Inferior parietal cortex (tissue), 1 donor: Measurements from ENCODE around the gene SMARCA2.

Source experiments
- DNase-seq: peaks from one replicate; pipeline ENCODE4 v3.0.0-alpha.2; 2016; ENCODE audit errors: extremely low spot score

SMARCA2 gene

DNA sequence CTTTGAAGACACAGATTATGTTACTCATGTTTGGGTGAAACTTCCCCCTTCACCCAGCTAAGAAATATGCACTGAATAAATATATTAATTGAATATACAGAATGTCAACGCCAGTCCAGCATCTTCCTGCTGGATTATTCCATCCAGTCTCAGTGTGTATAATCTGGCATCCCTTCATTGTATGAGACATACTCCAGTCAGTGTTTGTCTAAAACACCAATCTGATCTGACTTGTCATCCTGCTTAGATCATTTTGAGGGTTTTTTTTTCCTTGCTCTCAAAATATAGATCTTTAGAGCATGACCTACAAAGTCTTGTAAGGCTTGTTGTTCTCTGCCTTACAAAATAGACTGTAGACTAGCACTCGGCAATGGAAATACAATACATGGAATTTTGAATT, 195.1 kb downstream of the SMARCA2 start:
- no peak for DNase-seq

DNA sequence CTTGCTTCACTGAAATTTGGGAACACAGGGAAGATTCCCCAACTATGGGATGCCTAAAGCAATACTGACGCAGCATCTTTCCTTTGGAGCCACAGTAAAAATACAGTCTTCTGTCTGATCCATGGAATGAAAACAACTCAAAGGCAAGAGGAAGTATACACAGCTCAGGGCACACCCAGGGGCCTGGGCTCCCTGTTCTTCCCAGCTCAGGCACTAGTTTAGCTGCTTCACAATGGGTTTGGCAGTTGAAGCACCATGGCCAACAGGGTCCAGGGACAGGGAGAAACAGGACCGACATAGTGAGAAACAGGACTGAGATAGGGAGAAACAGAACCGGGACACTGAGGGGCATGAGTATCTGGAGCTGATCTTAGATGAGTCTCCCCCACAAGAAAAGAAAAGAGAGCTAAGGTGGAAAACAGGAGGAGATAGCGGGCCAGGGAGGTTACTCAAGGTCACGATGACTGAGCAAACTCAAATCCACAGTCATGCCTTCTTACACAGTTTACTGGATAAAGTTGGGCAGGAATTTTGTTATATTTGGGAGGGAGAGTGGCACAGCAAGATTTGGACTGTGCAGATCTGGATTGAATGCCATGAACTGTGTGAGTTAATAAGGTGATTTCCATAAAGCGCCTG, 198.8 kb downstream of the SMARCA2 start:
- no peak for DNase-seq

DNA sequence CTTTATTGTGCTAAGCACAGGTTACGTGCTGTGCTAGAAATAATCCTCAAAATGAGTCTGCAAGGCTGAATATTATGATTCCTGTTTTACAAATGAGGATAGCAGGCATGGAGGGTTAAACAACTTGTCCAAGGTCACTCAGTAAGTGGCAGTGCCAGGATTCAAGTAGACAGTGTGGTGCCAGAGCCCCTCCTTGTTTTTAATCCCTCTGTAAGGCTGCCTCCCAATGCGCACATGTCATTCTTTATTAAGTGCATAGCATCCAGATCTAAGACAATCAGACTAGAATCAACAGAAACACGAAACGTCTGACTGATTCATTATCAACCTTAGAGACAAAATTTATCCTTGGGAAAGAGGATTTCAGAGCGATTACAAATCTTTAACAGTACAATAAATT, 199.6 kb downstream of the SMARCA2 start:
- no peak for DNase-seq

DNA sequence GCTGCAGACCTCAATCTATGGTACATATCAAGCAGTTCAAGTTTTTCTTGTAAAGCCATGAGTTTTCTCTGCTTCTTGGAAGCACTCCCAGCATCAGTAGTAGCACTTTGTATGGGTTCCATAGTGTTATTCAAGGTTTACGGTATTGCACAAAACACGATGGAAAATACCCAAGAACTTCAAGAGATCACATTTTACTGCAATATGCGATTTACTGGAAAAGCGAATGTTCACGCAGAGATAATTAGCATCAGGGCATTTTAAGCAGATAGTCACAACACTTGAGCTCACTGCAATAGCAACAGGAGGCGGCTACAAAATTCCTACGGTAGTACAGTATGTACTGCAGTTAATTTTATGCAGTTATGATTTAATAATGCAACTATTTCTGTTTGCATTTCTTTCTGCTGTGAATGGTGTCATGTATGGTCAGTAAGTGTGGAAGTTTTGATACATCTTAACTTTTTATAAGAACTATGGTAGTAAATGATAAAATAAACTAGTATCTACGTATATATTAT, 200.8 kb downstream of the SMARCA2 start:
- DNase-seq: no peak

DNA sequence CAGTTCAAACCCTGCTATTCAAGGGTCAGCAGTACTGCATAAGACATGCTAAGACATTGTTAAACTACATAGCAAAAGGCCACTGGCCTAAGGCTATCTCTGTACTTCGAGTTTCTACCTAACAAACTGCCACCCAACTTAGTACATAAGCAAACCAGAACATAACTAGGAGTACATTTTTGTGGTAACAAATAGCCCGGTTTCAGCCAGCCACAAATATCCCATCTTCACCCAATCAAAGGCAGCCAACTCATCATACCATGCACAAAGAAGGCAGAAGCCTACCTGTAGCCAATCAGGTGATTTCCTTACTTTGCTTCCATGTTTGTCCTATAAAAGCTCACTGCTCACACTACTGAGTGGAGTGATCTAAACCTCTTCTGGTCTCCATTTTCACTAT, 201.4 kb downstream of the SMARCA2 start:
- no peak for DNase-seq

DNA sequence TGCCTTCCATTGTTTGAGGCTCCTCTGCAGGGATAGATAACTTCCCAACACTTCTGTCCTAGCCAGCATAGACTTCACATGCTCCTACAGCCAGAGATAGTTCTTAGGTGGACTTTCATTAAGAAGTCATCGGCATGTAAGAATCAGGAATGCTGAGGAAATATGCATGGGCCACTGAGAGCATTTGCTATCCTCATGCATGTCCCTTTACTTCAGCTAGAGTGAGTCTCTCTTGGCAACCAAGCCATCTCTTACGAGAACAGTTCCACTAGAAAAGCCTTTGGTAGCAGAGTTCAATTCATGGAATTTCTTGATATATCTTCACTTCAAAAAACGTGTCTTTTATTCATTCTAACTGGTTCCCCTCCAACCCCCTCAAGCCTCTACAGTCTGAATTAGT, 202.4 kb downstream of the SMARCA2 start:
- DNase-seq: no peak

DNA sequence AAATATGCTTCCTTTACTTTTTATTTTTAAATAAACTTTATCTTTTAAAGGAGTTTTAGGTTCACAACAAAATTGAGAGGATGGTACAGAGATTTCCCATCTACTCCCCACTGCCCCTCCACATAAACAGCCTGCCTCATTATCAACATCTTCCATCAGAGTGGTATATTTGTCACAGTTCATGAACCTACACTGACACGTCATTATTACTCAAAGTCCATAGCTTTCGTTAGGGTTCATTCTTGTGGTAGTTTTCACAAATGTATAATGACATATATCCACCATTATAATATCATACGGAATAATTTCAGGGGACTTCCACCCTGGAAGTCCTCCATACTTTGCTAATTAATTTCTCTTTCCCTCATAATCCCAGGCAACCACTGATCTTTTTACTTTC, 204.9 kb downstream of the SMARCA2 start:
- DNase-seq: no peak

DNA sequence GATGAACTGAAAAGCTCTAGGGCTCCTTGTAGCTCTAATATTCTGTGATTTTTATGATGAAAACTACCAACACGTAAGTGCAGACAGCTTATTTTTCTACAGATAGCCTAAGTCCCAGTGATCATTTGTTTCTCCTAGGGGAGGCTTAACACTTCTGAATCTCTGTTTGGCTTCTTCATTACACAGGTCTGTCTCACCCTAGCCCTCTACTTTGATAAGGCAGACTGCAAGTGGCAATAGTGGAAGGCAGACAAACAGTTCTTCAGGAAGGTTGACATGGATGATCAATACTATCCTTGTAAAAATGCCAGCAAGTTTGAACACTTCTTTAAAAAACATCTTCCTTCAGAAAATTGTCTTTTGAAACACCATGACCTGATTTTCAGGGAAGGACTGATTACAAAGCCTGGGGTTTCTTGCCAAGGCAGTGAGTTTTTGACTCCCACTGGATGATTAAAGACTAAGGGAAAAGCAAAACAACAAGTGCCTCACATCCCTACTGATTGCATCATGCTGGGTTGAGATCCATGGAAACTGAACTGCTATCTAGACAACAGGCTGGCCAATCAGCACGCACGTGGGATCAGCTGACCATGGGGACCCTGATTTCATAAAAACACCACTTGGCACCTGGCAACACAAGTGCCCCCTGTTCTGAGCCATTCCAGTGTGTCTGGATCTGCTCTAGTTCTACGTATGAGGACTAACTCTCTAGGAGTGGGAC, 212.2 kb downstream of the SMARCA2 start:
- DNase-seq: no peak

DNA sequence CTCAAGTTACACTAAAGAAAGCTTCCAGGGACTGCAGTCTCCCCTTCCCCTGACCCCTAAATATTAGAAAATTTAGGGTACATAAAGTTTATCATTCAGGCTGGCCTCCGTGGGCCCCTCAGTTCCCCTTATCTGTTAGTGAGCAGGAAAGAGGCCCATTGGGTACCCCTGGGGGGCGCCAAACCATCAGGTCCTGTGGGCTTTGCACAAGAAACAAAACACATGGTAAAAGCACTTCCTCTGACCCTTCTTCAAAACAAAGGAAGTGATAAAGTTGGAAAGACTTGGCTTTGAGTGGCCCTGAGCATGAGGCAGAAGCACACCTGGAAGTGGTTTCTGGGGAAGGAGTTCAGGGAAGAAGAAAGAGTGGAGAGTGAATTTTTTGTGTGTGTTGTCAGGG, 213.0 kb downstream of the SMARCA2 start:
- peak; percentile 44 for DNase-seq

DNA sequence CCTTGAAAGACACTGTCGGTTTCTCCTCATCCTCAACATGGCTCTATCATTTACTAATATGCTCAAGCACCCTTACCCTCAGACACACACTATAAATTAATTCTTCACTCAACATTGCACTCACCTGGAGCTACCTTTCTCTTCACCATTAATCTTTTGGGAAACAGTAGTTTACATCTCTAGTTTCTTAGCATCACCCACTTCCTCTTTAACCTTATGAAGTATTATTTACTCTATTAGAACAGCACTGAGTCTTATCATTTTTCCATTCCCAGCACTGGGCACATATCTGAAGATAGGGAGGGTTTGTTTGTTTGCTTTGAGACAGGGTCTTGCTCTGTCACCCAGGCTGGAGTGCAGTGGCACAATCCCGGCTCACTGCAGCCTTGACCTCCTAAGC, 213.5 kb downstream of the SMARCA2 start:
- no peak for DNase-seq

DNA sequence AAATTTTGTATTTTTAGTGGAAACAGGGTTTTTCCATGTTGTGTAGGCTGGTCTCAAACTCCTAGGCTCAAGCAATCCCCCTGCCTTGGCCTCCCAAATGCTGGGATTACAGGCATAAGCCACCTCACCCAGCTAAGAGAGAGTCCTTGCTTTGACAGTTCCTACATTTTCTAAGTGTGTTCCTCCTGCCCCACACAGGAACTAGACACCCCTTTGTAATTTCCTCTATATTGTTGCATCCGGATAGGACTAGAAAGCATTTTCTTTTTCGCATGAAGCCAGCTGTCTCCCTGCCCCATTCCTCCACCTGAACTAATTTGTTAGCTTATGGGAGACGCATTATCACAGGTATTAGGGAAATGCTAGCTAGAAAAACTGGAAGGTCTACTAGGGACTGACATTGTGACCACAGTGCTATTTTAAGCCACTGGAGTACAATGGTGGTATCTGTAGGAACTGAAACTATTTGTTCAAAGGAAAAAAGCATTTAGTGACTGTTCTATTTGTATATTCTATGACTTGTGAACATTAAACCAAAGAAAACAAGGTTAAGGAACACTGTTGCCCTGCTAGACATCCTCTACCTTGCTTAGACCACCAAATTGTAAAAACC, 214.1 kb downstream of the SMARCA2 start:
- DNase-seq: no peak

DNA sequence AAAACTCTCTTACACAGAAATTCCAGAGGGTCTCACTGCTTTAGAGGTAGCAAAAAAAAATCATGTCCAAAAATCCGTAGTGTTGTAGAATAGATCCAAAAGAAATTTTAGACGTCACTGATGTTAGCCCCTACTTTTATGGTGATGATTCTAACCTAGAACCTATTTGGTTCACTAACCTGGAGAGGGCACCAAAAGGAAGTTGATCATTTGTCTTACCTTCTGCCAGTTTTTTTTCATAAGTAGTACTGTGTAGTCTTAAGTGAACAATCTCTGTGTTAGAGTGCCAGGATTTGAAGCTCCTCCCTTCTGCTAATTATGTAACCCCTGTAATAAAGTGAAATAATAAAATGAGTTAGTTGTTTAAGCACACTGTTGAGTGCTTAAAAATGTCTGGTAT, 215.2 kb downstream of the SMARCA2 start:
- no peak for DNase-seq

DNA sequence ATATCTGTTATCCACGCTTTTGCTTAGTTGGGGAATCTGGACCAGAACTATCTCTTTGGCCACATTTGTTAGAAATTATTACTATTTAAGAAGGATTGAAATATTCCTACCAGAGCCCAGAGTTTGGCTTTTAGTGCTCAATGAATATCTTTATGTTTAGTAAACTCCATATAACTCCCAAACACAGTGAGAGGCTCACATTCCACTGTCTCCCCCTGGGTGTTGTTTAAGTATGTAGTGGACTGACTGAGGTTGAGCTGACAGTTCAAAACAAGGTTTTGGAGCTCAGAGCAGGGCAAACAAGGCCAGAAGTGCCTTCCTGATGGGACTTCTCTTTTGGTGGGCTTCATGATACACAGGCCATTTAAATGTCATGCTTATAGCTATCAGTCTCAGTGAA, 216.0 kb downstream of the SMARCA2 start:
- DNase-seq: no peak

DNA sequence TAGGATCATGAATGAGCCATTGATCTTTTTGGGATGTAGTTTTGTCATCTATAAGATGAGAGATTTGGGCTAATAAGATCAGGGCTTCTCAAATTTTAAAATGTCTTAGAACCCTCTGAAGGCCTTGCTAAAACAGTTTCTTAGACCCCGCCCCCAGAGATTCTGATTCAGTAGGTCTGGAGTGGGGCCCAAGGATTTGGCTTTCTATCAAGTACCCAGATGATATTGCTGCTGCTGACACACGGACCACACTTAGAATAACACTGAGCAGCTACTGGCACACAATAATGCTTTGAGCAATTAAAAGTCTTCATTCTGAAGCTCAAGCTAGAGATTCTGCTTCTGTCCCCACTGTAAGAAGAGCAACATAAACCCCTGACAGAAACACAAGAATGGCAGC, 216.7 kb downstream of the SMARCA2 start:
- DNase-seq: no peak

DNA sequence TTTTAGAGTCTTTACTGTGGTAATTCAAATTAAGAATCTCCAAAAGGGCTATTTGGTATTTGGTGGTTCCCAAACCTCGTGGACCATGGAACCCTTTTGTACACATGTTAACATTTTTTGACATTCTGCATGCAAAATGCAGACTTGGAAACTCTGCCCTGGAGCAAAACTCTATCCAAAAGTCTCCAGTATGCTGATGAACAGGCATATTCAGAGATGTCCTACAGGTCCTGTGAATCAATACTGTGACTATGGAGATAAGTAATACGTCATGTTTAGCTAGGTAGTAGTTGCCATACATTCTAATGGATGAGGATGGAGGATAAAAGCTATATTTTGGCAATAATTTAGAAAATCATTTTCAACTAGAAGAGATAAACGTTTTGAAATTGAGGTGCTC, 218.1 kb downstream of the SMARCA2 start:
- no peak for DNase-seq

DNA sequence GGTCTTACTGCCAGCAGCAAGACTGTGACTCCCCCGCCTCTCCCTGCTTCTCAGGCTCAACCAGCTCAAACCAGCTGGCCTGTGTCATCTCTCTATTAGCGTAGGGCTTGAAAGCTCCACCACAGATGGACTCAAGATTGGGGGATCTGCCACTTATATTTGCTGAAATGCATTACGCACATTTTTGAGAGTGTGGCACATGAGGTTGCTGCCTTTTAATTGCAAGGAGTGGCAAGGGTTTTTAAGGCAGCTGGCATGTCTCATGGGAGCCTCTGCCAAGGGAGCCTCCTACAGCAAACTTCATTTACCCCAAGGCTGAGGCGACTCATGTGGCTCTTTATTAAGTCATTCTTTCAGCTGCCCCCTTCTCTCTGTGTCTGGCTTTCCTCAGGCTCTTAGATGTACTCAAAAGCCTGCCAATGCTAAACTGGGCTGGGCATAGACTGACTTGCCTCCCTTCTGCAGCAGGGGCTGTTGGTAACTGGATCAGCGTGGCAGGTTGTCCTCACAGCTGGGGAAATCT, 219.3 kb downstream of the SMARCA2 start:
- no peak for DNase-seq

DNA sequence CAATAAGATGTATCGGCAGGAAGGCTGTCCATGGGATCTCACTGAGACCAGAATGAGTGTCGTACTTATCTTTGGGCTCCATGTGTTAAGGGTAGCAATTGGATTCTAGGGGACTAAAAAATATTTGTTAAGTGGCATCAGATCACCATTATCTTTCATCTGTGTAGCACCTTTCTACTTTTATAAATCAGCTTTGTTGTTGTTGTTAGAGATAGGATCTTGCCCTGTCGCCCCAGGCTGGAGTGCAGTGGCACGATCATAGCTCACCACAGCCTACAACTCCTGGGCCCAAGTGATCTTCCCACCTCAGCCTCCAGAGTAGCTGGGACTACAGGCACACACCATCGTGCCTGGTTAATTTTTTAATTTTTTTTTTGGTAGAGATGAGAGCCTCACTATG, 220.5 kb downstream of the SMARCA2 start:
- no peak for DNase-seq

DNA sequence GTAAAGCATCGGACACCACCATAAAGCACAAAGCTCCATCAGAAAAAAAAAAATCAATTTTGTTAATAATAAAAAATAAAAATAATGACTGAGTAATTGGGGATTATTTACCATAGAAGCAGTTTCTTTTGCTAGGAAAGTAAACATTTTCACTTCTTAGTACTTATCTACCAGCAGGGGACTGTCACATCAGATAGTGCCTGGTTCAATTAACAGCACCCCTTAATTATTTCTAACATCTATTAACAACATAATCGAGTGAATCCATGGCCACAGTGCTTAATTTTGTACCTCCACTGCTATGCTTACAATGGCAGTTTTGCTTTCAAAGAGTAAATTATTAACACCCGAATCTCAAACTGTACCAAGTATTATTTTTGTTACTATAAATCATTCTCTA, 221.7 kb downstream of the SMARCA2 start:
- no peak for DNase-seq

DNA sequence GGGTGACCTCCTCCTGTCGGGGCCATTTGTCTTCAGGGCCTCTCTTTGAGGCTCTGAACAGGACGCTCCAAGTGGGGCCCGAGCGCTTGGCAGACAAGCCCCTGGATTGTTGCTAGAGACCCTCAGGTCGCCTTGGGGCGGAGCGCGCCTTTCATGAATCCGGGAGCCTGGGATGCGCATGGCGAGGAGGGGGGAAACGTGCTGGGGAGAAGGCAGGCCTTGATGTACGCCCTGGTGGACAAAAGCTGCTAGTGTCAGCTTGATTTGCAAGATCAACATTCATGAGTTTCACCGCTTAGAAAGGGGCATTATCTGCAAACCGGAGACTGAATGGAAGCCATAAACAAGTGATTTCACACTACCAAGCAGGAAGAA, 226.3 kb downstream of the SMARCA2 start:
- no peak for DNase-seq

DNA sequence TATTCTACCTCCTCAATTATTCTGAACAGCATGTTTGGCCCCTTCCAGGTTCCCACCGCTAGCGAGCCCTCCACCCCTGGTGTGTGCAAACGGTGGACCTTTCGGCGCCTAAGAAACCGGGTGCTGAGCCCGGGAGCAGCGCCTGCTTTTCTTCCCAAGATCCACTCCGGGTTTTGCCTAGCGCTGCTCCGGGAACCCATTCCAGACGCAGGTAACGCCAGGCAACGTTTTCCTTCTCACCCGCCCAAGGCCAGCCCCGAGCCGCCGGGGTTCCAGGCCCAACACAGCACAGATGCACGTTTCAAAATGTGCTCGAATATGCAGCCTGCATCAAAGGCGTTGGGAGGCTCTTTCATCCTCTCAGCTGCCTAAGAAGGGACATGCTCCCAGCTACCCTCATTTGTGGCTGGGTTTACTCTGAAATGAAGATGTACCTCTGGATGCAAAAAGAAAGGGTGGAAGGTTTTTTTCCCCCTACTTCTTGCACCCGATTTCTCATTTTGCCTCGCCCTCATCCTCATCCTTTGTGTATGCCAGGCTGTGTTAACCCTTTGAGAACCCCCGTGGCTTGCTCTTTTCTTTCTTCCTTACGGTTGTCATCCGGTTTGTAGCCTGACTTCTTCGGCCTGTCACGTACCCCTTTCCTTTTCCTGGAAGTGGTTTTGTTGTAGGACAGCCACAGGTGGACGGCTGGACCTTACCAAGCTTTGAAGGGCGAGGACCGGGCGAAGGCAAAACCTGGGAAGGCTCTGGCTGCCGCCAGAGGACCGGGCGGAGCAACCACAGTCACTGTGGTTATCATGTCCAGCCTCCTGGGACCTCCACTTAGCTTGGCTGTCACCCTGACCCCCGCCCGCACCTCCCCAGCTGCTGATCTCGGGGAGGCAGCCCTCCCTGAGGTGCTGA, 226.9 kb downstream of the SMARCA2 start:
- peak; percentile 88 for DNase-seq

DNA sequence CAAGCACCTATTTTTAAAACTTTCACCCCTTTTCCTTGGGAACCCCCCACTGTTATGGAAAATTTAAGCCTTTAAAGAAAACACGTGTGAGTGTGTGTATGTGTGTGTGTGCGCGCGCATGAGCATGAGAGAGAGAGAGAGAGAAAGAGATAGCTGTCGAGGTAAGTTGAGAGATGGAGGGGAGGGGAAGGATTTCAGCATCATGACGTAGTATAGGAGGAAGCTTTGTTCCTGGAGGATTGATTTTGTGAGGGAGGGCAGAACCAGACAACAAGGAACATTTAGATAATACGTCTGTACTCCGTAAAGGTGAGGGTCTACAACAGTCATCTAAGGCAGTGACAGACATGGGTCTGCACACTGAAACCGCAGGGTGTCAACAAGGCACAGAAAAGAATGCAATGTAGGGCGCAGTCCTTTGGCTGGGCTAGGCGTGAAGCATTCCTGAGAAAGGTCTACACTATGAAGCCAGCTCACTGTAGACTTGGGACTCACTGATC, 227.7 kb downstream of the SMARCA2 start:
- DNase-seq: no peak
